Measurements from ENCODE around the gene WWOX. TPM values are rescaled to one million over a fixed set of nuclear protein-coding genes. Genes with fewer than 3 reads are reported as not detected.

Gene WWOX
- total and polyA plus RNA-seq, 2 of the 13 experiments (the other 11 are each of a cell fraction or from before 2014, with no cell fraction given): 9.1 to 37.4 TPM

- TF ChIP-seq ZNF691 (CRISPR knock-in tag; IDR thresholded peaks at IDR 0.05; ENCODE audit: borderline replicate concordance, low read depth) (peak; percentile 91; the same call in 1 of the 2 replicates), ZNF503 (CRISPR knock-in tag; IDR thresholded peaks at IDR 0.05) (no peak; the same call in 1 of the 2 replicates), ZNF615 (CRISPR knock-in tag; IDR thresholded peaks at IDR 0.05; ENCODE audit: borderline replicate concordance) (no peak; the same call in 1 of the 2 replicates), IRF9 (CRISPR knock-in tag; IDR thresholded peaks at IDR 0.05; ENCODE audit: borderline replicate concordance) (peak; percentile 68), REXO4 (CRISPR knock-in tag; IDR thresholded peaks at IDR 0.05; ENCODE audit: borderline replicate concordance) (no peak), GMEB2 (CRISPR knock-in tag; IDR thresholded peaks at IDR 0.05; ENCODE audit: low read depth) (peak; percentile 65), KDM3A (CRISPR knock-in tag; IDR thresholded peaks at IDR 0.05; ENCODE audit: low read depth) (0 out of 2 replicates have a peak, but pooled peaks have one; percentile 90), ZNF83 (CRISPR knock-in tag; IDR thresholded peaks at IDR 0.05; ENCODE audit: borderline replicate concordance) (peak; percentile 95), PATZ1 (CRISPR knock-in tag; IDR thresholded peaks at IDR 0.05) (peak; percentile 82; the same call in 1 of the 2 replicates), MLX (CRISPR knock-in tag; IDR thresholded peaks at IDR 0.05) (peak; percentile 72), PAX8 (CRISPR knock-in tag; IDR thresholded peaks at IDR 0.05; ENCODE audit: borderline replicate concordance) (peak; percentile 97; the same call in 1 of the 2 replicates), ZNF841 (CRISPR knock-in tag; IDR thresholded peaks at IDR 0.05; ENCODE audit: borderline replicate concordance) (no peak), CHD4 (IDR thresholded peaks at IDR 0.05; ENCODE audit: borderline replicate concordance, low read length) (no peak), ZNF644 (CRISPR knock-in tag; IDR thresholded peaks at IDR 0.05; ENCODE audit: low read depth) (0 out of 2 replicates have a peak, but pooled peaks have one; percentile 6), USF2 (IDR thresholded peaks at IDR 0.05; ENCODE audit: low read depth, low read length) (no peak), USF2 (CRISPR knock-in tag; IDR thresholded peaks at IDR 0.05; ENCODE audit: borderline replicate concordance) (0 out of 2 replicates have a peak, but pooled peaks have one; percentile 23)
Observed at GRCh38 chr16:78099271-78100111, at the start of gene WWOX (continued).
